ENCODE data around the gene FAM47B. TPM values are rescaled to one million over a fixed set of nuclear protein-coding genes. Genes with fewer than 3 reads are reported as not detected.

Gene FAM47B
- total and polyA plus RNA-seq, 12 donors: not detected

- Histone ChIP-seq H3K9me3 (replicated peaks in 1 of 3) (no peaks in the 10 kb centered on the region), H3K27ac (no peak overlapping the region), H3K4me3 (no peak overlapping the region), H3K36me3 (replicated peaks in 1 of 2) (no peaks in the 10 kb centered on the region), H3K27me3 (peaks cover 6% of the 10 kb centered on the region), H3K4me1 (replicated peaks in 1 of 2) (no peaks in the 10 kb centered on the region)
- DNase-seq: no peak
- no peak for TF ChIP-seq POLR2A (IDR thresholded peaks at IDR 0.05)
- TF ChIP-seq, protein P1, sequence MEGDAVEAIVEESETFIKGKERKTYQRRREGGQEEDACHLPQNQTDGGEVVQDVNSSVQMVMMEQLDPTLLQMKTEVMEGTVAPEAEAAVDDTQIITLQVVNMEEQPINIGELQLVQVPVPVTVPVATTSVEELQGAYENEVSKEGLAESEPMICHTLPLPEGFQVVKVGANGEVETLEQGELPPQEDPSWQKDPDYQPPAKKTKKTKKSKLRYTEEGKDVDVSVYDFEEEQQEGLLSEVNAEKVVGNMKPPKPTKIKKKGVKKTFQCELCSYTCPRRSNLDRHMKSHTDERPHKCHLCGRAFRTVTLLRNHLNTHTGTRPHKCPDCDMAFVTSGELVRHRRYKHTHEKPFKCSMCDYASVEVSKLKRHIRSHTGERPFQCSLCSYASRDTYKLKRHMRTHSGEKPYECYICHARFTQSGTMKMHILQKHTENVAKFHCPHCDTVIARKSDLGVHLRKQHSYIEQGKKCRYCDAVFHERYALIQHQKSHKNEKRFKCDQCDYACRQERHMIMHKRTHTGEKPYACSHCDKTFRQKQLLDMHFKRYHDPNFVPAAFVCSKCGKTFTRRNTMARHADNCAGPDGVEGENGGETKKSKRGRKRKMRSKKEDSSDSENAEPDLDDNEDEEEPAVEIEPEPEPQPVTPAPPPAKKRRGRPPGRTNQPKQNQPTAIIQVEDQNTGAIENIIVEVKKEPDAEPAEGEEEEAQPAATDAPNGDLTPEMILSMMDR (IDR thresholded peaks at IDR 0.05): no peak
- intact Hi-C loops (cut with DNase I): no loop called here
- WGBS, 4 donors: 35 to 64% (median 50%) methylated on average over 5 of the region's 5 CpGs
Measured at GRCh38 chrX:34918091-34918736, 24.4 kb upstream of the FAM47B start.

GRCh38 chrX:34918856-34919255 lies 23.7 kb upstream of the FAM47B start:
- no peaks in the 10 kb centered on the region for H3K4me1 ChIP-seq (replicated peaks in 1 of 2)
- TF ChIP-seq, protein P1 (IDR thresholded peaks at IDR 0.05): peak in 4 of 6 experiments; percentile 7 to 43 (median 34)
- no peak for TF ChIP-seq POLR2A (IDR thresholded peaks at IDR 0.05)
- no peak overlapping the region for H3K4me3 ChIP-seq
- intact Hi-C loops (cut with DNase I): no loop called here
- no peaks in the 10 kb centered on the region for H3K36me3 ChIP-seq (replicated peaks in 1 of 2)
- WGBS, 4 donors: 26 to 38% (median 35%) methylated on average over 1 of the region's 1 CpG
- H3K27ac ChIP-seq: no peak overlapping the region
- no peaks in the 10 kb centered on the region for H3K9me3 ChIP-seq (replicated peaks in 1 of 3)
- H3K27me3 ChIP-seq: peaks cover under 1% of the 10 kb centered on the region
- DNase-seq: peak in 2 of 7 donors; percentile 11 to 28

DNA sequence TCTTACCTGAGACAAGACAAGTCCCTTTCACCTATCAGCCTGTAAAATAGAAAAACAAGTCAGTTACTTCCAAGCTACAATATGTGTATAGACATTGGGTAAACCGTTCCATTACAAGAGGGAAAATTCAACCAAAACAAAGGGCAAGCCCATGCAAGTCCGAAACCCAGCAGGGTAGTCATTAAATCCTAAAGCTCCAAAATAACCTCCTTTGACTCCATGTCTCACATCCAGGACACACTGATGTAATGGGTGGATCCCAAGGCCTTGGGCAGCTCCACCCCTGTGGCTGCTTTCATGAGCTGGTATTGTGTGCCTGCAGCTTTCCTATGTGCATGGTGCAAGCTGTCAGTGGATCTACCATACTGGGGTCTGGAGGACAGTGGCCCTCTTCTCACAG lies 14.7 kb upstream of the FAM47B start:
- intact Hi-C loops (cut with DNase I): no loop called here
- no peak for DNase-seq
- Histone ChIP-seq H3K9me3 (replicated peaks in 1 of 3) (no peaks in the 10 kb centered on the region), H3K4me1 (replicated peaks in 1 of 2) (no peaks in the 10 kb centered on the region), H3K4me3 (no peak overlapping the region), H3K27ac (no peak overlapping the region), H3K27me3 (no peaks in the 10 kb centered on the region), H3K36me3 (replicated peaks in 1 of 2) (no peaks in the 10 kb centered on the region)
- no peak for TF ChIP-seq POLR2A (IDR thresholded peaks at IDR 0.05)
- TF ChIP-seq, protein P1 (IDR thresholded peaks at IDR 0.05): no peak
- WGBS, 4 donors: 51 to 93% (median 76%) methylated on average over 2 of the region's 2 CpGs

DNA sequence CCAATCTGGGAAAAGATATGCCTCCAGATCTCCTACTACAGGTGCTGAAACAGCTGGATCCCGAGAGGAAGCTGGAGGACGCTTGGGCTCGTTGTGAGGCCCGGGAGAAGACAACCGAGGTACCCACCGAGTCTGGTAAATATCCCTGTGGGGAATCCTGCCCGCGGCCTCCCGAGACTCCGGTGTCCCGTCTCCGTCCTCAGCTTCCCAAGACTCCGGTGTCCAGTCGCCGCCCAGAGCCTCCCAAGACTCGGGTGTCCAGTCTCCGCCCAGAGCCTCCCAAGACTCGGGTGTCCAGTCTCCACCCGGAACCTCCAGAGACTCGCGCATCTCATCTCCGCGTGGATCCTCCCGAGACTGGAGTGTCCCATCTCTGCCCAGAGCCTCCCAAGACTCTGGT lies 639 bp downstream of the FAM47B start:
- Histone ChIP-seq H3K36me3 (replicated peaks in 1 of 2) (no peaks in the 10 kb centered on the region), H3K27me3 (no peaks in the 10 kb centered on the region), H3K4me1 (replicated peaks in 1 of 2) (no peaks in the 10 kb centered on the region), H3K27ac (no peak overlapping the region), H3K9me3 (replicated peaks in 1 of 3) (no peaks in the 10 kb centered on the region), H3K4me3 (no peak overlapping the region)
- intact Hi-C loops (cut with DNase I): no loop called here
- 90 to 98% (median 93%) methylated on average over 11 to 24 of the region's 24 CpGs for WGBS, 4 donors
- TF ChIP-seq POLR2A (IDR thresholded peaks at IDR 0.05): no peak
- TF ChIP-seq, protein P1 (IDR thresholded peaks at IDR 0.05): no peak
- DNase-seq: no peak

All from adrenal gland (tissue), 12 donors.